HEK293 (cell line): ENCODE measurements around the gene MPZL1.

Source experiments
- CTCF ChIA-PET: fragments of 350-600 bp; formaldehyde crosslinking; extraction: SDS; loops from one replicate; lab custom pipeline; 2021; ENCODE audit warnings: antibody characterized with exemption; lab: Yijun Ruan, JAX
- POLR2A ChIA-PET: fragments of 300-600 bp; formaldehyde crosslinking; extraction: SDS; loops from one replicate; lab custom pipeline; 2020; ENCODE audit warnings: antibody characterized with exemption, inconsistent platforms; lab: Yijun Ruan, JAX
- H3K27ac ChIP-seq: fragments of 200-500 bp; sonication (Bioruptor generic); 2 replicates; pipeline ENCODE4 v1.5.1; 2014; ENCODE audit warnings: low read depth, low read length, control low read depth, inconsistent platforms; ENCODE audit errors: extremely low read depth
- H3K36me3 ChIP-seq, 2 experiments: fragments of 200-500 bp in 1 of 2; sonication (Bioruptor generic) in 1 of 2; 1 replicate in 1 of 2; 2 replicates in 1 of 2; pipeline ENCODE4 v1.5.1; 2014 to 2017; ENCODE audit warnings: inconsistent platforms in 2 of 2, low read length in 2 of 2; ENCODE audit not compliant: control insufficient read depth in 2 of 2, insufficient read depth in 1 of 2
- H3K4me1 ChIP-seq: fragments of 200-500 bp; sonication (Bioruptor generic); 2 replicates; pipeline ENCODE4 v1.5.1; 2014; ENCODE audit warnings: mild to moderate bottlenecking, low read length, inconsistent platforms; ENCODE audit not compliant: control insufficient read depth, insufficient read depth
- H3K4me3 ChIP-seq: 2 replicates; pipeline ENCODE4 v1.5.1; 2011; ENCODE audit warnings: low read depth, mild to moderate bottlenecking, control low read depth, low read length, moderate library complexity
- H3K9me3 ChIP-seq: fragments of 200-500 bp; sonication (Bioruptor generic); 2 replicates; pipeline ENCODE4 v1.5.1; 2014; ENCODE audit warnings: low read depth, low read length, inconsistent platforms; ENCODE audit not compliant: control insufficient read depth, insufficient read depth
- EGR2 ChIP-seq: fragments of 450-650 bp; formaldehyde crosslinking; IDR thresholded peaks from 2 replicates; pipeline ENCODE4 v1.5.1; 2016; ENCODE audit warnings: low read depth, missing biosample characterization, missing genetic modification characterization
- HOXA7 ChIP-seq: sonication (generic); formaldehyde crosslinking; IDR thresholded peaks from 2 replicates; pipeline ENCODE4 v1.8.1; 2022; ENCODE audit warnings: missing genetic modification reagents, borderline replicate concordance
- KLF1 ChIP-seq: fragments of 450-650 bp; formaldehyde crosslinking; IDR thresholded peaks from 2 replicates; pipeline ENCODE4 v1.5.1; 2016; ENCODE audit warnings: missing biosample characterization, missing genetic modification characterization
- SCRT2 ChIP-seq: fragments of 450-650 bp; formaldehyde crosslinking; IDR thresholded peaks from 2 replicates; pipeline ENCODE4 v1.5.1; 2016; ENCODE audit warnings: missing biosample characterization, missing genetic modification characterization
- SP3 ChIP-seq: fragments of 450-650 bp; formaldehyde crosslinking; IDR thresholded peaks from 2 replicates; pipeline ENCODE4 v1.5.1; 2016; ENCODE audit warnings: missing biosample characterization, missing genetic modification characterization
- ZBTB20 ChIP-seq: fragments of 450-650 bp; formaldehyde crosslinking; IDR thresholded peaks from 2 replicates; pipeline ENCODE4 v1.5.1; 2016; ENCODE audit warnings: missing biosample characterization, missing genetic modification characterization
- ZNF133 ChIP-seq: fragments of 450-650 bp; formaldehyde crosslinking; IDR thresholded peaks from 2 replicates; pipeline ENCODE4 v1.5.1; 2016; ENCODE audit warnings: missing biosample characterization, missing genetic modification characterization
- ZNF311 ChIP-seq: fragments of 450-650 bp; formaldehyde crosslinking; IDR thresholded peaks from 2 replicates; pipeline ENCODE4 v1.5.1; 2017; ENCODE audit warnings: missing biosample characterization, missing genetic modification characterization, borderline replicate concordance
- ZNF354C ChIP-seq: fragments of 450-650 bp; formaldehyde crosslinking; IDR thresholded peaks from 2 replicates; pipeline ENCODE4 v1.5.1; 2016; ENCODE audit warnings: missing biosample characterization, missing genetic modification characterization, low read depth, borderline replicate concordance
- ZNF433 ChIP-seq: fragments of 450-650 bp; formaldehyde crosslinking; IDR thresholded peaks from 2 replicates; pipeline ENCODE4 v1.5.1; 2016; ENCODE audit warnings: missing biosample characterization, missing genetic modification characterization, low read depth
- ZNF501 ChIP-seq: fragments of 450-650 bp; formaldehyde crosslinking; IDR thresholded peaks from 2 replicates; pipeline ENCODE4 v1.5.1; 2016; ENCODE audit warnings: missing biosample characterization, missing genetic modification characterization
- ZNF549 ChIP-seq: fragments of 450-650 bp; IDR thresholded peaks from 2 replicates; pipeline ENCODE4 v1.5.1; 2018; ENCODE audit warnings: missing biosample characterization, missing genetic modification characterization, mild to moderate bottlenecking, inconsistent platforms, moderate library complexity
- ZNF571 ChIP-seq: fragments of 450-650 bp; formaldehyde crosslinking; IDR thresholded peaks from 2 replicates; pipeline ENCODE4 v1.5.0; 2017; ENCODE audit warnings: missing biosample characterization, missing genetic modification characterization
- ZNF677 ChIP-seq: fragments of 450-650 bp; IDR thresholded peaks from 2 replicates; pipeline ENCODE4 v1.5.0; 2018; ENCODE audit warnings: missing biosample characterization, mild to moderate bottlenecking, missing genetic modification characterization, moderate library complexity
- ZNF837 ChIP-seq: fragments of 450-650 bp; formaldehyde crosslinking; IDR thresholded peaks from 2 replicates; pipeline ENCODE4 v1.5.1; 2016; ENCODE audit warnings: missing biosample characterization, missing genetic modification characterization
- ZNF843 ChIP-seq: fragments of 450-650 bp; formaldehyde crosslinking; IDR thresholded peaks from 2 replicates; pipeline ENCODE4 v1.5.1; 2016; ENCODE audit warnings: missing biosample characterization, missing genetic modification characterization
- TF ChIP-seq, protein P1 (sequence below): fragments of 450-650 bp; formaldehyde crosslinking; optimal IDR thresholded peaks from 2 replicates; pipeline ENCODE3; 2016; ENCODE audit warnings: missing biosample characterization, mild to moderate bottlenecking, missing genetic modification characterization
- TF ChIP-seq, protein P2 (sequence below): IDR thresholded peaks from 2 replicates; pipeline ENCODE4 v1.6.1; 2011; ENCODE audit warnings: mild to moderate bottlenecking, low read depth, low read length, borderline replicate concordance
- TF ChIP-seq, protein P3 (sequence below): fragments of 450-650 bp; formaldehyde crosslinking; IDR thresholded peaks from 2 replicates; pipeline ENCODE4 v1.5.1; 2016; ENCODE audit warnings: missing biosample characterization, missing genetic modification characterization

MPZL1 gene

DNA sequence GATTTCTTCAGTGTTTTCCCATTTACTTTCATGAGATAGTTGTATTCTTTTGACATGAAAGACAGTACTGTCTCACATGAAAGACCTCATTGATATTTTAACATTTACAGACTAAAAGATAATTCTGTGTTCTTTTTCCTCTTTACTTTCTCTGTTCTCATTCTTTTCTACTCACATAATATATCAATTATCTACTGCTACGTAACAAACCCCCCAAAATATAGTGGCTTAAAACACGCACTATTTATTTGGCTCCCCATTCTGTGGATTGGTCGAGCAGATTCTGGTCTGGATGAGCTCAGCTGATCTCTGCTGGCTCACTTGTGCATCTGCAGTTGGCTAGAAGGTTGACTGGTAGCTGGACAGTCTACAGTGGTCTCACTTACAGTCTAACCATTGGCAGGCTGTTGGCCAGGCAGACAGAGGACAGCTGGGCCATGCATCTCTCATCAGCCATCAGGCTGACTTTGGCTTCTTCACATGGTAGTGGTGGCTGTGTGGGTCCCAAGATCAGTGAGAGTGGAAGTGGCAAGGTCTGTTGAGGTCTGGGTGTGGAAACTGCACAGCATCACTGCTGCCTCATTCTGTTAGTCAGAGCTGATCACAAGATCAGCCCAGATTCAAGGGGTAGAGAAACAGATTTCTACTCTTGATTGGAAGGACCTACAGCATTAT, 63.2 kb downstream of the MPZL1 start:
- CTCF ChIA-PET = interaction anchor here (0.8 kb wide), 1 partner anchor 12 kb away, joined by 3 read pairs; no protein-coding TSS in a partner anchor

DNA sequence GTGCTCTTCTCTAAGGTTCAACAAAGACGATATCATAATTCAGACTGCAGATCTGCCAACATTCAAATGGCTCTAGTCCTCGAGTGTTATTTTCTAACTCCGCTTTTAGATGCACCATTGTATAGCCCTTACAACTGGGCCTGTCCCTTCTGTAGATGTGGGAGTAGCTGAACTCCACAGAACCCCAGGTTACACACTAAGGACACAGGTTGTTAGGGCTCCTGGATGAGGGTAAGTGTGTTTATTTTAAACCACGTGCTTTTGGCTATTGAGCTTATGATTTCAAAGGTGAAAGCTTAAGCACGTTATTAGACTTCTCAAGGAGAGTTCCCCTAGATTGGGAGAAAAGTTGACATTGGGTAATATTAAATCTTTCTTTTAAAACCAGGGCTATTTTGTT, 64.7 kb downstream of the MPZL1 start:
- Histone ChIP-seq H3K36me3 (peaks cover 0 to 57% of the 10 kb centered on the region in 2 experiments; a peak in 1 of 3 replicates), H3K9me3 (no peaks in the 10 kb centered on the region), H3K4me1 (no peaks in the 10 kb centered on the region), H3K27ac (no peak overlapping the region), H3K4me3 (no peak overlapping the region)
- ChIA-PET CTCF (no interaction called here), POLR2A (no interaction called here)
- no peak for TF ChIP-seq SP3 (tag by site-specific recombination)

More for the DNA sequence above, 63.2 kb downstream of the MPZL1 start:
- Histone ChIP-seq H3K4me1 (no peaks in the 10 kb centered on the region), H3K36me3 (peaks cover 0 to 52% of the 10 kb centered on the region in 2 experiments; a peak in 1 of 3 replicates), H3K4me3 (no peak overlapping the region), H3K27ac (no peak overlapping the region), H3K9me3 (no peaks in the 10 kb centered on the region)
- TF ChIP-seq ZNF433 (tag by site-specific recombination) = no peak
- no peak for TF ChIP-seq ZNF837 (tag by site-specific recombination)
- TF ChIP-seq ZNF354C (tag by site-specific recombination) = no peak
- TF ChIP-seq ZNF843 (tag by site-specific recombination) = no peak
- TF ChIP-seq, protein P1, sequence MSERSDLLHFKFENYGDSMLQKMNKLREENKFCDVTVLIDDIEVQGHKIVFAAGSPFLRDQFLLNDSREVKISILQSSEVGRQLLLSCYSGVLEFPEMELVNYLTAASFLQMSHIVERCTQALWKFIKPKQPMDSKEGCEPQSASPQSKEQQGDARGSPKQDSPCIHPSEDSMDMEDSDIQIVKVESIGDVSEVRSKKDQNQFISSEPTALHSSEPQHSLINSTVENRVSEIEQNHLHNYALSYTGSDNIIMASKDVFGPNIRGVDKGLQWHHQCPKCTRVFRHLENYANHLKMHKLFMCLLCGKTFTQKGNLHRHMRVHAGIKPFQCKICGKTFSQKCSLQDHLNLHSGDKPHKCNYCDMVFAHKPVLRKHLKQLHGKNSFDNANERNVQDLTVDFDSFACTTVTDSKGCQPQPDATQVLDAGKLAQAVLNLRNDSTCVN (tag by site-specific recombination) = no peak
- no peak for TF ChIP-seq HOXA7
- TF ChIP-seq ZNF549 = no peak
- POLR2A ChIA-PET = no interaction called here

DNA sequence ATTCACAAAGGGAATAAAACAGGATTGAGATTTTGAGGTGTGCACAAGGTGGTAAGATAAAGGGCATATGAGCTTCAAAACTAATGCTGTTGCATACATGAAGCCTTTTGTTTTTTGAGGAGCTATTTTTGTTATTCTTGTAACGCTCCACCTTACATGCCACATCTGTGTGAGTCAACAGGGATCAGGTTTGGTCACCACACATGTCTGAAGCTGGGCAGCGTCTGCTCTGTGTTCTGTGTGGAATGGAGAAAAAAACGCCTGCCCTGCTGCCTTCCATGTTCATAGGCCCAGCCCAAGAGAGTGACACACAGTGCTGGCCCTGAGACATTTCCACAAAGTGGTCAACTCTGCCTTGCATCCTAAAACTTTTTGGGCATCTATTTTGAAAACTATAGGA, 67.7 kb downstream of the MPZL1 start:
- peaks cover 0 to 58% of the 10 kb centered on the region in 2 experiments; a peak in 1 of 3 replicates for H3K36me3 ChIP-seq
- no peaks in the 10 kb centered on the region for H3K4me1 ChIP-seq
- TF ChIP-seq ZNF133 (tag by site-specific recombination) (no peak), ZNF677 (tag by site-specific recombination) (no peak), ZNF311 (tag by site-specific recombination) (no peak), ZNF571 (tag by site-specific recombination) (no peak), KLF1 (tag by site-specific recombination) (no peak), SCRT2 (tag by site-specific recombination) (no peak), ZNF501 (no peak), EGR2 (tag by site-specific recombination) (no peak), ZBTB20 (tag by site-specific recombination) (no peak)
- TF ChIP-seq, protein P2, sequence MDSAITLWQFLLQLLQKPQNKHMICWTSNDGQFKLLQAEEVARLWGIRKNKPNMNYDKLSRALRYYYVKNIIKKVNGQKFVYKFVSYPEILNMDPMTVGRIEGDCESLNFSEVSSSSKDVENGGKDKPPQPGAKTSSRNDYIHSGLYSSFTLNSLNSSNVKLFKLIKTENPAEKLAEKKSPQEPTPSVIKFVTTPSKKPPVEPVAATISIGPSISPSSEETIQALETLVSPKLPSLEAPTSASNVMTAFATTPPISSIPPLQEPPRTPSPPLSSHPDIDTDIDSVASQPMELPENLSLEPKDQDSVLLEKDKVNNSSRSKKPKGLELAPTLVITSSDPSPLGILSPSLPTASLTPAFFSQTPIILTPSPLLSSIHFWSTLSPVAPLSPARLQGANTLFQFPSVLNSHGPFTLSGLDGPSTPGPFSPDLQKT = no peak
- TF ChIP-seq, protein P3, sequence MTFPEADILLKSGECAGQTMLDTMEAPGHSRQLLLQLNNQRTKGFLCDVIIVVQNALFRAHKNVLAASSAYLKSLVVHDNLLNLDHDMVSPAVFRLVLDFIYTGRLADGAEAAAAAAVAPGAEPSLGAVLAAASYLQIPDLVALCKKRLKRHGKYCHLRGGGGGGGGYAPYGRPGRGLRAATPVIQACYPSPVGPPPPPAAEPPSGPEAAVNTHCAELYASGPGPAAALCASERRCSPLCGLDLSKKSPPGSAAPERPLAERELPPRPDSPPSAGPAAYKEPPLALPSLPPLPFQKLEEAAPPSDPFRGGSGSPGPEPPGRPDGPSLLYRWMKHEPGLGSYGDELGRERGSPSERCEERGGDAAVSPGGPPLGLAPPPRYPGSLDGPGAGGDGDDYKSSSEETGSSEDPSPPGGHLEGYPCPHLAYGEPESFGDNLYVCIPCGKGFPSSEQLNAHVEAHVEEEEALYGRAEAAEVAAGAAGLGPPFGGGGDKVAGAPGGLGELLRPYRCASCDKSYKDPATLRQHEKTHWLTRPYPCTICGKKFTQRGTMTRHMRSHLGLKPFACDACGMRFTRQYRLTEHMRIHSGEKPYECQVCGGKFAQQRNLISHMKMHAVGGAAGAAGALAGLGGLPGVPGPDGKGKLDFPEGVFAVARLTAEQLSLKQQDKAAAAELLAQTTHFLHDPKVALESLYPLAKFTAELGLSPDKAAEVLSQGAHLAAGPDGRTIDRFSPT (tag by site-specific recombination) = no peak
- ChIA-PET CTCF (no interaction called here), POLR2A (no interaction called here)
- no peak overlapping the region for H3K4me3 ChIP-seq
- H3K9me3 ChIP-seq = no peaks in the 10 kb centered on the region
- H3K27ac ChIP-seq = no peak overlapping the region
